Motor neuron (in vitro differentiated cells): ENCODE data around the gene BBS1. TPM values are rescaled to one million over a fixed set of nuclear protein-coding genes. Genes with fewer than 3 reads are reported as not detected.

Source experiments
- ATAC-seq, 8 experiments: fragments of 200-7000 bp; cut with Tn5 transposase; replicated peaks in 6 of 8; 2 replicates each; pipeline ENCODE4 v1.8.0; 2021; ENCODE audit warnings: mild to moderate bottlenecking in 8 of 8, moderate library complexity in 8 of 8
- H3K27ac ChIP-seq, 2 donors: fragments of 250-450 bp; sonication (Bioruptor Pico); 2 replicates each; pipeline ENCODE4 v1.9.0; 2021; ENCODE audit warnings: antibody characterized with exemption in 2 of 2, mild to moderate bottlenecking in 2 of 2, moderate library complexity in 1 of 2
- H3K4me1 ChIP-seq, 2 donors: fragments of 250-450 bp; sonication (Bioruptor Pico); replicated peaks in 1 of 2; 2 replicates each; pipeline ENCODE4 v1.6.1; 2021; ENCODE audit warnings: antibody characterized with exemption in 2 of 2, mild to moderate bottlenecking in 2 of 2, moderate library complexity in 1 of 2
- H3K4me3 ChIP-seq, 5 donors: fragments of 250-450 bp; sonication (Bioruptor Pico); 2 replicates each; pipeline ENCODE4 v1.9.0; 2021; ENCODE audit warnings: antibody characterized with exemption in 5 of 5, mild to moderate bottlenecking in 5 of 5, moderate library complexity in 4 of 5
- WGBS, 10 experiments: fragments of 450-650 bp; shearing (Covaris generic); methylation state at CpG; one replicate each; pipeline ENCODE4 v1.0.0; 2022; 5-methylcytosine and 5-hydroxymethylcytosine counted together
- in situ Hi-C, 9 experiments: fragments of 400-800 bp; cut with MboI; loops; one replicate each; pipeline ENCODE4 v1.15.0; 2021; ENCODE audit warnings: low sequenced_read_pairs in 9 of 9, low pct_unique_long_range_greater_than_20kb in 2 of 9; ENCODE audit not compliant: unreplicated experiment in 9 of 9
- total RNA-seq, 8 experiments: library from RNA; unstranded; fragments of 300-600 nt; gene quantifications; 2 replicates each; pipeline versions ENCODE4 v1.2.3 to v1.2.4, GENCODE V29; 2022

Gene BBS1
- total RNA-seq, 8 experiments from 2014 or later = 20.7 to 54.3 (median 27.6) TPM

GRCh38 chr11:66480117-66480938, 30.1 kb upstream of the BBS1 start, which contains the start of gene DPP3:
TSS of gene DPP3 (plus strand) at chr11:66480434. CDS start at chr11:66482201, 1,767 bp downstream.
- H3K4me3 ChIP-seq = peak within 1 kb of the TSS; percentile 51 to 70 (median 63)
- ATAC-seq = peak; percentile 85 to 98 (median 96)
- in situ Hi-C loops = no loop called here
- WGBS, 10 experiments = 0 to 40% (median 17%) methylated on average over 1 to 4 of the region's 62 CpGs; no CpG with 5 or more reads in 6 of the 10 experiments
- peak within 1 kb of the TSS; percentile 73 to 81 for H3K27ac ChIP-seq
- no peaks in the 10 kb centered on the region for H3K4me1 ChIP-seq

- no peak for ATAC-seq
- Histone ChIP-seq H3K4me1 (no peaks in the 10 kb centered on the region), H3K27ac (no peak overlapping the region), H3K4me3 (no peak overlapping the region)
- 71 to 80% methylated on average over 2 to 4 of the region's 7 CpGs; no CpG with 5 or more reads in 8 of the 10 experiments for WGBS, 10 experiments
- in situ Hi-C loops = no loop called here
Measured at GRCh38 chr11:66484806-66485380, 25.5 kb upstream of the BBS1 start.

GRCh38 chr11:66488957-66489356, 21.5 kb upstream of the BBS1 start:
- no peak overlapping the region for H3K27ac ChIP-seq
- 80 to 100% (median 93%) methylated on average over 2 to 7 of the region's 10 CpGs; no CpG with 5 or more reads in 5 of the 10 experiments for whole genome bisulfite sequencing, 10 experiments
- no peak overlapping the region for H3K4me3 ChIP-seq
- no peak for ATAC-seq
- in situ Hi-C loops = no loop called here
- H3K4me1 ChIP-seq = no peaks in the 10 kb centered on the region

GRCh38 chr11:66489636-66490035, 20.8 kb upstream of the BBS1 start:
- Histone ChIP-seq H3K27ac (no peak overlapping the region), H3K4me1 (no peaks in the 10 kb centered on the region), H3K4me3 (no peak overlapping the region)
- in situ Hi-C loops = no loop called here
- ATAC-seq = no peak
- WGBS, 10 experiments = no CpG with 5 or more reads among the region's 7 CpGs

- Histone ChIP-seq H3K27ac (no peak overlapping the region), H3K4me1 (no peaks in the 10 kb centered on the region), H3K4me3 (no peak overlapping the region)
- ATAC-seq = peak in 7 of 8 experiments; percentile 11 to 49 (median 19)
- 17 to 58% (median 36%) methylated on average over 1 to 2 of the region's 20 CpGs; no CpG with 5 or more reads in 7 of the 10 experiments for WGBS, 10 experiments
- in situ Hi-C loops = no loop called here
Measured at GRCh38 chr11:66491315-66491935, 19.0 kb upstream of the BBS1 start.

- 100% methylated on average over 2 to 4 of the region's 10 CpGs; no CpG with 5 or more reads in 8 of the 10 experiments for WGBS, 10 experiments
Measured at GRCh38 chr11:66492161-66492865, 18.1 kb upstream of the BBS1 start.

GRCh38 chr11:66493130-66493529, 17.3 kb upstream of the BBS1 start:
- no peaks in the 10 kb centered on the region for H3K4me1 ChIP-seq
- ATAC-seq = peak in 1 of 8 experiments; percentile 12
- in situ Hi-C loops = no loop called here
- H3K27ac ChIP-seq = no peak overlapping the region
- 60 to 100% (median 93%) methylated on average over 1 to 7 of the region's 10 CpGs; no CpG with 5 or more reads in 4 of the 10 experiments for WGBS, 10 experiments
- no peak overlapping the region for H3K4me3 ChIP-seq

More at GRCh38 chr11:66492161-66492865, 18.1 kb upstream of the BBS1 start:
- peak in 1 of 8 experiments; percentile 4 for ATAC-seq
- in situ Hi-C loops = no loop called here
- H3K4me3 ChIP-seq = no peak overlapping the region
- H3K4me1 ChIP-seq = no peaks in the 10 kb centered on the region
- H3K27ac ChIP-seq = no peak overlapping the region

- no peak overlapping the region for H3K27ac ChIP-seq
- no peak overlapping the region for H3K4me3 ChIP-seq
- no peak for ATAC-seq
- in situ Hi-C loops = no loop called here
- WGBS, 10 experiments = 78 to 100% (median 80%) methylated on average over 1 to 4 of the region's 7 CpGs; no CpG with 5 or more reads in 7 of the 10 experiments
- H3K4me1 ChIP-seq = no peaks in the 10 kb centered on the region
Measured at GRCh38 chr11:66494458-66494857, 16.0 kb upstream of the BBS1 start.

- Histone ChIP-seq H3K4me3 (no peak overlapping the region), H3K27ac (no peak overlapping the region), H3K4me1 (no peaks in the 10 kb centered on the region)
- WGBS, 10 experiments = 60 to 88% (median 70%) methylated on average over 1 to 5 of the region's 14 CpGs; no CpG with 5 or more reads in 6 of the 10 experiments
- in situ Hi-C loops = no loop called here
- peak in 1 of 8 experiments; percentile 16 for ATAC-seq
Measured at GRCh38 chr11:66494935-66495334, 15.5 kb upstream of the BBS1 start.

- in situ Hi-C loops = no loop called here
- no peaks in the 10 kb centered on the region for H3K4me1 ChIP-seq
- ATAC-seq = no peak
- H3K27ac ChIP-seq = no peak overlapping the region
- H3K4me3 ChIP-seq = no peak overlapping the region
- WGBS, 10 experiments = 40 to 100% (median 80%) methylated on average over 1 to 7 of the region's 17 CpGs; no CpG with 5 or more reads in 5 of the 10 experiments
Measured at GRCh38 chr11:66495401-66495854, 15.0 kb upstream of the BBS1 start.

GRCh38 chr11:66497206-66497605, 13.2 kb upstream of the BBS1 start:
- no peaks in the 10 kb centered on the region for H3K4me1 ChIP-seq
- in situ Hi-C loops = no loop called here
- no peak overlapping the region for H3K4me3 ChIP-seq
- ATAC-seq = no peak
- no peak overlapping the region for H3K27ac ChIP-seq
- 93 to 100% (median 94%) methylated on average over 1 to 3 of the region's 16 CpGs; no CpG with 5 or more reads in 7 of the 10 experiments for WGBS, 10 experiments

GRCh38 chr11:66498506-66498905, 11.9 kb upstream of the BBS1 start:
- no peak for ATAC-seq
- Histone ChIP-seq H3K4me1 (no peaks in the 10 kb centered on the region), H3K27ac (no peak overlapping the region), H3K4me3 (no peak overlapping the region)
- WGBS, 10 experiments = 69 to 100% (median 97%) methylated on average over 1 to 5 of the region's 5 CpGs; no CpG with 5 or more reads in 2 of the 10 experiments
- in situ Hi-C loops = no loop called here
